Tibial nerve (tissue), 3 donors: ENCODE measurements around the gene XYLT1.
A peak's percentile ranks its signal among the peaks of the same experiment; 100 is the strongest.

ENCODE experiments used
- CTCF ChIP-seq, 5 experiments: fragments of 200-600 bp in 3 of 5; fragments of 450-650 bp in 2 of 5; sonication (generic) in 3 of 5; IDR thresholded peaks; one replicate each; pipeline ENCODE4 v1.5.1; 2016 to 2019; ENCODE audit warnings: antibody characterized with exemption in 5 of 5, mild to moderate bottlenecking in 3 of 5, moderate library complexity in 2 of 5
- POLR2A ChIP-seq, 2 donors: fragments of 450-650 bp; IDR thresholded peaks; one replicate each; pipeline ENCODE4 v1.6.1; 2017; ENCODE audit warnings: antibody characterized with exemption in 2 of 2, mild to moderate bottlenecking in 2 of 2, moderate library complexity in 2 of 2

GRCh38 chr16:17367923-17368322, 102.8 kb downstream of the XYLT1 start:
- no peak for TF ChIP-seq POLR2A (IDR thresholded peaks at IDR 0.05)
- TF ChIP-seq CTCF (IDR thresholded peaks at IDR 0.05) = peak in 1 of 5 experiments; percentile 43
